Psoas muscle (tissue), 8 donors: ENCODE measurements around the gene KRT16. TPM values are rescaled to one million over a fixed set of nuclear protein-coding genes. Genes with fewer than 3 reads are reported as not detected.

Experiments used
- ATAC-seq, 4 donors: fragments of 200-7000 bp; cut with Tn5 transposase; one replicate each; pipeline ENCODE4 v1.9.1; 2020; ENCODE audit warnings: moderate library complexity in 3 of 4, mild to moderate bottlenecking in 2 of 4
- DNase-seq, 2 donors: peaks; one replicate each; pipeline ENCODE4 v3.0.0-alpha.2; 2020
- H3K27ac ChIP-seq: fragments of 200-600 bp; one replicate; pipeline ENCODE4 v1.8.0; 2022
- H3K27me3 ChIP-seq, 3 donors: fragments of 200-600 bp in 1 of 3; one replicate each; pipeline versions ENCODE4 v1.6.1 to v1.8.0; 2013 to 2022; ENCODE audit warnings: low read length in 2 of 3, mild to moderate bottlenecking in 2 of 3, moderate library complexity in 1 of 3; ENCODE audit not compliant: insufficient read depth in 3 of 3
- H3K36me3 ChIP-seq, 2 donors: fragments of 200-600 bp in 1 of 2; one replicate each; pipeline versions ENCODE4 v1.6.1 to v1.8.0; 2013 to 2022; ENCODE audit warnings: low read depth in 1 of 2, mild to moderate bottlenecking in 1 of 2, moderate library complexity in 1 of 2; ENCODE audit not compliant: insufficient read depth in 1 of 2
- H3K4me1 ChIP-seq: fragments of 200-600 bp; one replicate; pipeline ENCODE4 v1.8.0; 2022
- H3K4me3 ChIP-seq: fragments of 200-600 bp; one replicate; pipeline ENCODE4 v1.8.0; 2022; ENCODE audit warnings: mild to moderate bottlenecking
- H3K9me3 ChIP-seq: fragments of 200-600 bp; one replicate; pipeline ENCODE4 v1.8.0; 2022
- CTCF ChIP-seq: fragments of 200-600 bp; IDR thresholded peaks from one replicate; pipeline ENCODE4 v1.8.0; 2022; ENCODE audit warnings: antibody characterized with exemption
- WGBS, 3 donors: extraction: QIAGEN DNeasy Blood & Tissue Kit; methylation state at CpG; one replicate each; pipeline versions ENCODE4 v1.1.6 to v1.1.7; 2013; 5-methylcytosine and 5-hydroxymethylcytosine counted together
- intact Hi-C, 2 donors: fragments of 100-400 bp; cut with DNase I; formaldehyde crosslinking; loops; one replicate each; pipeline versions ENCODE4 v1.11.0 to v1.14.2; 2022
- polyA plus RNA-seq, 3 donors: library from polyadenylated mRNA; stranded (reverse); fragments of 200-250 nt; gene quantifications; one replicate each; pipeline ENCODE4 v1.2.3, GENCODE V29; 2013
- total RNA-seq, 4 donors: library from RNA; stranded (reverse); fragmentation: NEBNext Ultra II Directional in 2 of 4; extraction: Animal tissue kit (Norgen Biotek cat#: 25700) in 2 of 4; gene quantifications; one replicate each; pipeline versions ENCODE4 v1.2.1 to v1.2.4, GENCODE V29; 2021 to 2023
- donor health status: healthy with polysubstance abuse.
- donor health status: DM: no; HTN: no; CAD: no; lungs with moderate emphysema.
- donor health status: Bipolar disorder and iron deficiency.
- donor health status: healthy.
- donor health status: DM: yes; HTN: yes; CAD: no.
- donor health status: DM: no; HTN: no; CAD: no.
- donor health status: DM: no; HTN: no; CAD: no.
- donor health status: DM: yes; HTN: yes; CAD: no.

KRT16 gene
- total and polyA plus RNA-seq, 7 donors: 0.07 to 0.26 (median 0.15) TPM; not detected in 3

GRCh38 chr17:41567317-41567716 is 45.2 kb downstream of the KRT16 start:
- H3K27me3 ChIP-seq: peaks cover 0 to 4% (median 0%) of the 10 kb centered on the region in 3 donors
- H3K4me3 ChIP-seq: no peak overlapping the region
- no peak for TF ChIP-seq CTCF
- peaks cover 11% of the 10 kb centered on the region for H3K4me1 ChIP-seq
- no peak for ATAC-seq
- no peak for DNase-seq
- intact Hi-C loops: no loop called here
- H3K36me3 ChIP-seq: no peaks in the 10 kb centered on the region
- no peaks in the 10 kb centered on the region for H3K9me3 ChIP-seq
- no peak overlapping the region for H3K27ac ChIP-seq
- 79 to 88% (median 85%) methylated on average over 5 to 6 of the region's 6 CpGs for WGBS, 3 donors

DNA sequence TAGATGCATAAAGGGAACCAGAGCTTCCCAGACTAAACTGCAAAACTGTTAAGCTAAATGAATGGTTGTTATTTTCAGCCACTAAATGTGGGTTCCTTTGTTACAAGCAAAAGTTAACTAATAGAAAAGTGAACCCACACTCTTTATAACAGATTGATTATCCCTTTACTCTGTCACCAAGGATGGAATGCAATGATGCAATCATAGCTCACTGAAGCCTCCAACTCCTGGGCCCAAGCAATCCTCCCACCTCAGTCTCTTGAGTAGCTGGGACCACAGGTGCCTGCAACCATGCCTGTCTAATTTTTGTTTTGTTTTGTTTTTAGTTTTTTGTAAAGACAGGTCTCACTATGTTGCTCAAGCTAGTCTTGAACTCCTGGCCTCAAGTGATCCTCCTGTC is 47.2 kb downstream of the KRT16 start:
- ATAC-seq (no peak), DNase-seq (no peak)
- intact Hi-C loops: no loop called here
- H3K36me3 ChIP-seq: no peaks in the 10 kb centered on the region
- H3K9me3 ChIP-seq: no peaks in the 10 kb centered on the region
- H3K4me3 ChIP-seq: no peak overlapping the region
- H3K27me3 ChIP-seq: no peaks in the 10 kb centered on the region
- peaks cover 11% of the 10 kb centered on the region for H3K4me1 ChIP-seq
- H3K27ac ChIP-seq: no peak overlapping the region
- no peak for TF ChIP-seq CTCF

DNA sequence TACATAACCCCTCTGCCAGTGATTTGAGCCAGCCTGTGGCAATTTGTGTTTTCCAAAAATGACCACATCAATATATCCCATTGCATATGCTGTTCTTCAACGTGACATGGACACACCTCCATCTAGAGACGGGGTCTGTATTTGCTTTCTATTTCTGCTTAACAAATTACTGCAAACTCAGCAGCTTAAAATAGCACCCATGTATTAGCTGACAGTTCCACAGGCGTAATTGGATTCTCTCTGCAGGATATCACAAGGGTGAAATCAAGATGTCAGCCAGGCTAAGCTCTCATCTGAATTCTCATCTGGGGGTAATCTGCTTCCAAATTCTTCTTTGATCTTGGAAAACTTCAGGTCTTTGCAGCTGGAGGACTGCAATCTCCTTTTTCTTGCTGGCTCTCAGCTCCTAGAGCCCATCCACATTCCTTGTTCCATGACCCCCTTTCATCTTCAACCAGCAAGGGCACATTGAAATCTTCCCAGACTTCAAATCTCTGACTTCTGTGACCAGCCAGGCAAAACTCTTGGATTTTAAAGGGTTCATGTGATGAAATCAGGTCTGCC is 48.9 kb downstream of the KRT16 start:
- Histone ChIP-seq H3K36me3 (no peaks in the 10 kb centered on the region), H3K4me1 (peaks cover 11% of the 10 kb centered on the region), H3K27me3 (no peaks in the 10 kb centered on the region), H3K9me3 (no peaks in the 10 kb centered on the region), H3K4me3 (no peak overlapping the region), H3K27ac (no peak overlapping the region)
- ATAC-seq (peak in 3 of 4 donors; percentile 37 to 64 (median 53)), DNase-seq (no peak)
- 6 to 18% (median 10%) methylated on average over 3 of the region's 3 CpGs for WGBS, 3 donors
- intact Hi-C loops: no loop called here
- no peak for TF ChIP-seq CTCF

DNA sequence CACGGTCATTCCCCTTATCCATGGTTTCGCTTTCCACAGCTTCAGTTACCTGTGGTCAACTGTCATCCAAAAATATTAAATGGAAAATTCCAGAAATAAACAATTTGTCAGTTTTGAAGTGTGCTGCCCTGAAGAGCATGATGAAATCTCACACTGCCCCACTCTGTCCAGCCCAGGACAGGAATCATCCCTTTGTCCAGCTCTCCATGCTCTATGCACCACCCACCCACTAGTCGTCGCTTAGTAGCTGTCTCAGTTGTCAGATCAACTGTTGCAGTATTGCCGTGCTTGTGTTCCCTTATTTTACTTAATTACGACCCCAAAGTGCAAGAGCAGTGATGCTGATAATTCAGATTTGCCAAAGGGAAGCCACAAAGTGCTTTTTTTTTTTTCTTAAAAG is 51.0 kb downstream of the KRT16 start:
- Histone ChIP-seq H3K27me3 (peaks cover 0 to 6% (median 0%) of the 10 kb centered on the region in 3 donors), H3K4me3 (no peak overlapping the region), H3K27ac (no peak overlapping the region), H3K4me1 (peaks cover 11% of the 10 kb centered on the region), H3K36me3 (no peaks in the 10 kb centered on the region), H3K9me3 (no peaks in the 10 kb centered on the region)
- no peak for TF ChIP-seq CTCF
- ATAC-seq (no peak), DNase-seq (no peak)
- 62 to 78% (median 65%) methylated on average over 6 of the region's 6 CpGs for WGBS, 3 donors
- intact Hi-C loops: no loop called here

Other genes with a start within 250 kb of the KRT16 start
- gene KRT33B, start 243.0 kb downstream of the KRT16 start, total RNA-seq: not detected
- gene KRT33B, start 243.0 kb downstream of the KRT16 start, polyA plus RNA-seq: not detected
- gene KRT34, start 230.5 kb downstream of the KRT16 start, total RNA-seq: not detected
- gene KRT34, start 230.5 kb downstream of the KRT16 start, polyA plus RNA-seq: not detected
- 1 to 10 TPM in 2 of 4 donors, under 1 TPM in 2; 0.38 to 4.6 (median 2.7) TPM for gene KRT31, start 215.2 kb downstream of the KRT16 start, total RNA-seq
- 1 to 10 TPM in 1 of 3 donors, under 1 TPM in 2; 0.18 to 2.8 (median 0.23) TPM for gene KRT31, start 215.2 kb downstream of the KRT16 start, polyA plus RNA-seq
- not detected for gene KRT37, start 188.2 kb downstream of the KRT16 start, total RNA-seq
- not detected for gene KRT37, start 188.2 kb downstream of the KRT16 start, polyA plus RNA-seq
- not detected for gene KRT38, start 171.8 kb downstream of the KRT16 start, total RNA-seq
- gene KRT38, start 171.8 kb downstream of the KRT16 start, polyA plus RNA-seq: under 1 TPM in 1 of 3 donors, not detected in 2; 0.03 TPM
- gene KRT32, start 145.4 kb downstream of the KRT16 start, total RNA-seq: under 1 TPM in 1 of 4 donors, not detected in 3; 0.15 TPM
- gene KRT32, start 145.4 kb downstream of the KRT16 start, polyA plus RNA-seq: under 1 TPM in 2 of 3 donors, not detected in 1; 0.12 to 0.31 TPM
- not detected for gene KRT35, start 131.6 kb downstream of the KRT16 start, total RNA-seq
- gene KRT35, start 131.6 kb downstream of the KRT16 start, polyA plus RNA-seq: not detected
- not detected for gene KRT36, start 122.9 kb downstream of the KRT16 start, total RNA-seq
- gene KRT36, start 122.9 kb downstream of the KRT16 start, polyA plus RNA-seq: under 1 TPM in 1 of 3 donors, not detected in 2; 0.04 TPM
- 1 to 10 TPM in 2 of 4 donors, not detected in 2; 1.3 to 2.7 TPM for gene KRT13, start 107.2 kb downstream of the KRT16 start, total RNA-seq
- 1 to 10 TPM in 2 of 3 donors, under 1 TPM in 1; 0.13 to 3.3 (median 2.8) TPM for gene KRT13, start 107.2 kb downstream of the KRT16 start, polyA plus RNA-seq
- gene KRT15, start 93.9 kb downstream of the KRT16 start, total RNA-seq: under 1 TPM in 1 of 4 donors, not detected in 3; 0.11 TPM
- under 1 TPM; 0.08 to 0.56 (median 0.26) TPM for gene KRT15, start 93.9 kb downstream of the KRT16 start, polyA plus RNA-seq
- 1 to 10 TPM in 2 of 4 donors, under 1 TPM in 2; 0.32 to 1.7 (median 0.73) TPM for gene KRT19, start 84.5 kb downstream of the KRT16 start, total RNA-seq
- 1 to 10 TPM; 1.1 to 2.1 (median 1.2) TPM for gene KRT19, start 84.5 kb downstream of the KRT16 start, polyA plus RNA-seq
- not detected for gene KRT9, start 40.7 kb downstream of the KRT16 start, total RNA-seq
- under 1 TPM in 1 of 3 donors, not detected in 2; 0.01 TPM for gene KRT9, start 40.7 kb downstream of the KRT16 start, polyA plus RNA-seq
- gene KRT14, start 25.9 kb downstream of the KRT16 start, total RNA-seq: under 1 TPM in 2 of 4 donors, not detected in 2; 0.32 to 0.54 TPM
- gene KRT14, start 25.9 kb downstream of the KRT16 start, polyA plus RNA-seq: under 1 TPM; 0.03 to 0.17 (median 0.10) TPM
- gene KRT17, start 11.8 kb upstream of the KRT16 start, total RNA-seq: not detected
- under 1 TPM; 0.10 to 0.38 (median 0.20) TPM for gene KRT17, start 11.8 kb upstream of the KRT16 start, polyA plus RNA-seq
- 1,000 to 10,000 TPM; 1,399 to 2,094 (median 1,752) TPM for gene EIF1, start 76.1 kb upstream of the KRT16 start, total RNA-seq
- 1,000 to 10,000 TPM; 1,437 to 2,724 (median 2,114) TPM for gene EIF1, start 76.1 kb upstream of the KRT16 start, polyA plus RNA-seq
- gene GAST, start 99.6 kb upstream of the KRT16 start, total RNA-seq: not detected
- gene GAST, start 99.6 kb upstream of the KRT16 start, polyA plus RNA-seq: not detected
- gene HAP1, start 121.9 kb upstream of the KRT16 start, total RNA-seq: under 1 TPM in 2 of 4 donors, not detected in 2; 0.06 to 0.14 TPM
- gene HAP1, start 121.9 kb upstream of the KRT16 start, polyA plus RNA-seq: under 1 TPM; under 0.01 to 0.03 (median 0.01) TPM
- 10 to 100 TPM; 19.4 to 55.0 (median 43.5) TPM for gene JUP, start 173.9 kb upstream of the KRT16 start, total RNA-seq
- gene JUP, start 173.9 kb upstream of the KRT16 start, polyA plus RNA-seq: 10 to 100 TPM in 2 of 3 donors, 1 to 10 TPM in 1; 9.4 to 30.3 (median 25.8) TPM
- 1 to 10 TPM; 1.7 to 3.4 (median 2.5) TPM for gene P3H4, start 199.2 kb upstream of the KRT16 start, total RNA-seq
- 1 to 10 TPM in 2 of 3 donors, under 1 TPM in 1; 0.58 to 1.5 (median 1.4) TPM for gene P3H4, start 199.2 kb upstream of the KRT16 start, polyA plus RNA-seq
- 1 to 10 TPM; 5.4 to 9.5 (median 6.8) TPM for gene FKBP10, start 200.2 kb upstream of the KRT16 start, total RNA-seq
- gene FKBP10, start 200.2 kb upstream of the KRT16 start, polyA plus RNA-seq: 1 to 10 TPM; 3.9 to 5.8 (median 4.7) TPM
- gene NT5C3B, start 223.5 kb upstream of the KRT16 start, total RNA-seq: 10 to 100 TPM; 12.2 to 19.3 (median 17.7) TPM
- gene NT5C3B, start 223.5 kb upstream of the KRT16 start, polyA plus RNA-seq: 10 to 100 TPM; 18.3 to 27.5 (median 22.5) TPM
- gene KLHL10, start 225.1 kb upstream of the KRT16 start, total RNA-seq: not detected
- gene KLHL10, start 225.1 kb upstream of the KRT16 start, polyA plus RNA-seq: under 1 TPM in 1 of 3 donors, not detected in 2; 0.04 TPM